Large intestine (tissue), 3 donors: ENCODE measurements around the gene ZCCHC14. TPM values are rescaled to one million over a fixed set of nuclear protein-coding genes. Genes with fewer than 3 reads are reported as not detected.

Source experiments
- DNase-seq, 2 donors: peaks; one replicate each; pipeline versions ENCODE4 v3.0.0 to v3.0.0-alpha.2; 2013
- H3K27ac ChIP-seq: one replicate; pipeline ENCODE4 v1.5.1; 2013; ENCODE audit warnings: low read length
- H3K27me3 ChIP-seq: 2 replicates; pipeline ENCODE4 v1.6.1; 2013; ENCODE audit warnings: low read length; ENCODE audit not compliant: control insufficient read depth, insufficient read depth
- H3K36me3 ChIP-seq: 2 replicates; pipeline ENCODE4 v1.6.1; 2013; ENCODE audit warnings: low read length; ENCODE audit not compliant: control insufficient read depth, insufficient read depth
- H3K4me1 ChIP-seq: one replicate; pipeline ENCODE4 v1.6.1; 2013; ENCODE audit warnings: low read length; ENCODE audit not compliant: control insufficient read depth, insufficient read depth
- H3K4me3 ChIP-seq: one replicate; pipeline ENCODE4 v1.5.1; 2013; ENCODE audit warnings: low read length
- H3K9me3 ChIP-seq: one replicate; pipeline ENCODE4 v1.6.1; 2013; ENCODE audit warnings: mild to moderate bottlenecking, low read depth, low read length, moderate library complexity; ENCODE audit not compliant: control insufficient read depth
- WGBS: methylation state at CpG from one replicate; pipeline ENCODE4 v1.1.5; 2013; ENCODE audit warnings: low lambda C conversion rate; ENCODE audit not compliant: insufficient coverage; 5-methylcytosine and 5-hydroxymethylcytosine counted together
- polyA plus RNA-seq: library from polyadenylated mRNA; unstranded; fragments of 120-200 nt; gene quantifications from one replicate; pipeline ENCODE4 v1.2.1, GENCODE V29; 2013

ZCCHC14 gene
- polyA plus RNA-seq, 1 donor: 40.9 TPM

DNA sequence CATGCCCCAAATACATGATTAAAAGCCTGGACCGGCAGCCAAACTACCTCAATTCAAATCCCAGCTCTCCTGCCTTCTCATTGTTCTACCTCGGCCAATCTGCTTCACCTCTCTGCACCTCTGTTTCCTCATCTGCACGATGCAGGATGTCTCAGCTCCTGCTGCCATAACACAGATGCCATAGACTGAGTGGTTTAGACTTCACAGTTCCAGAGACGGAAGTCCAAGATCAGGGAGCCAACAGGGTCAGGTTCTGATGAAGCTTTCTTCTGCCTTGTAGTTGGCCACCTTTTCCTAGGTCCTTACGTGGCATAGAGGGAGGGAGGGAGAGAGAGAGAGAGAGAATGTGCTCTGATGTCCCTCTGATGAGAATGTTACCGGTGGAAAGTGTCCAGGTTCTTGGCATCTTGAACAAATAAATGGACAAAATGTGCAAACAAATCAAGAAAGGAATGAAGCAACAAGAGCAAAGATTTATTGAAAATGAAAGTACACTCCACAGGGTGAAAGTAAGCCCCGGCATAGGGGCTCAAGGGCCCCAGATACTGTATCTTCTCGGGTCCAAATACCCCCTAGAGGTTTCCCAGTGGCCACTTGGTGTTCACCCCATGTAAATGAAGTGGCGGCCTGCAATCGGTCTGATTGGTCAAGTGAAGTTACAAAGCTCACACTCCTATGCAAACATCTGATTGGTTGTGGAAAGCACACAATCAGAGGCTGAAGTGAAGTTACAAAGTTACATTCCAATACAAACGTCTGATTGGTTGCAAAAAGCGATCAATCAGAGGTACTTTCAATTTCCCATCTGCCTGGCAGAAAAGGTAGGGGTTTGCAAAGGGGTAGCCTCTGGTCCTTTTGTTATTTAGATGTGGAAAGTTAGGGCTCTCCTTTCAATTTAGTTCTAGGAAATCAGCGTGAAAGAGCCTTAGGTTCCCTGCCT, 43.3 kb upstream of the ZCCHC14 start:
- no peak for DNase-seq
- H3K9me3 ChIP-seq: peaks cover 5% of the 10 kb centered on the region
- H3K4me3 ChIP-seq: no peak overlapping the region
- WGBS: 67% methylated on average over 2 of the region's 13 CpGs
- H3K36me3 ChIP-seq: no peaks in the 10 kb centered on the region
- H3K27me3 ChIP-seq: no peaks in the 10 kb centered on the region
- no peak overlapping the region for H3K27ac ChIP-seq
- no peaks in the 10 kb centered on the region for H3K4me1 ChIP-seq

DNA sequence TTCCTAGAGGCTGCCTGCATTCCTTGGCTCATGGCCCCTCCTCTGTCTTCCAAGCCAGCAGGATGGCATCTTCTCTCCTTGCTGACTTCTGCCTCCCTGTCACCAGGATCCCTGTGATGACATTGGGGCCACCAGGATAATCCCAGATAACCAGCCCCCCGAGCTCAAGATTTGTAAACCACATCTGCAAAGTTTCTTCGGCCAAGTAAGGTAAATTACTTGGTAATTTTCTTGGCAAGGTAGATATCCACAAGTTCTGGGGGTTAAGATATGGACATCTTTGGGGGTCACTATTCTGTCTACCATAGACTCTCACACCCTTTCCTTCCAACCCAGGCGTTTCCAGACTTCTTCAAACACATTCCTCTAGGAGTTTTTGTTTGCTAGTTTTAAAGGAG, 42.6 kb upstream of the ZCCHC14 start:
- H3K4me3 ChIP-seq: no peak overlapping the region
- no peak overlapping the region for H3K27ac ChIP-seq
- H3K36me3 ChIP-seq: no peaks in the 10 kb centered on the region
- H3K27me3 ChIP-seq: no peaks in the 10 kb centered on the region
- peaks cover 5% of the 10 kb centered on the region for H3K9me3 ChIP-seq
- no peak for DNase-seq
- no CpG with 5 or more reads among the region's 3 CpGs for WGBS
- H3K4me1 ChIP-seq: no peaks in the 10 kb centered on the region

DNA sequence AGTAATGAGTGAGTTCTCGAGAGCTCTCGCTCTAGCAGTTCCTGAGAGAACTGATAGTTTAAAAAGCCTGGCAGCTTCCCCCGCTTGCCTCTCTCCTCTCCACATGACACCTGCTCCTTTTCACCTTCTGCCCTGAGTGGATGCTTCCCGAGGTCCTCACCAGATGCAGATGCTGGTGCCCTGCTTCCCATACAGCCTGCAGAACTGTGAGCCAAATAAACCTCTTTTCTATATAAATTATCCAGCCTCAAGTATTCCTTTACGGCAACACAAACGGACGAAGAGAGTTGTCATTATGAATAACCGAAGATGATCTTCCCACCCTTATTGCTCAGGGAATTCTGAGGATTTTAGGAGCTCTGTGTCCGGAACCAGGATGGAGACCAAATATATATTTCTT, 41.9 kb upstream of the ZCCHC14 start:
- Histone ChIP-seq H3K27ac (no peak overlapping the region), H3K9me3 (peaks cover 5% of the 10 kb centered on the region), H3K27me3 (no peaks in the 10 kb centered on the region), H3K4me1 (no peaks in the 10 kb centered on the region), H3K36me3 (no peaks in the 10 kb centered on the region), H3K4me3 (no peak overlapping the region)
- DNase-seq: no peak
- 100% methylated on average over 1 of the region's 9 CpGs for WGBS

DNA sequence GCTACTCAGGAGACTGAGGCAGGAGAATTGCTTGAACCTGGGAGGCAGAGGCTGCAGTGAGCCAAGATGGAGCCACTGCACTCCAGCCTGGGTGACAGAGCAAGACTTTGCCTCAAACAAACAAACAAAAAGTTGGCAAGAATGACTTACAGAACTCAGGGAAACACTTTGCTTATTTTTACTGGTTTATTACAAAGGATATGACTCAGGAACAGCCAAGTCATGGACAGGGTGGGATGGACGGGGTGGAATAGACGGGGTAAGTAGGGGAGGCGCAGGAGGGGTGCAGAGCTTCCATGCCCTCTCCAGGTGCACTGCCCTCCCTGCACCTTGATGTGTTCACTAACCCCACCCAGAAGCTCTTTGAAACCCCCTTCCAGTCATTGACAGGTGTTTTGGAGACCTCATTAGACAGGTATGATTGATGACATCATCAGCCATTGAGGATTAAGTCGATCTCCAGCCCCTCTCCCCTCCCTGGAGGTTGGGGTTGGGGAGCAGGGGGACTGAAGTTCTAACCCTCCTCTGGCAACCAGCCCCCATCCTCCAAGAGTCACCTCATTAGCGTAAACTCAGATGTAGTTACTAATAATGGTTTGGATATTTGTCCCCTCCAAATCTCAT, 41.3 kb upstream of the ZCCHC14 start:
- Histone ChIP-seq H3K27me3 (no peaks in the 10 kb centered on the region), H3K9me3 (peaks cover 5% of the 10 kb centered on the region), H3K36me3 (no peaks in the 10 kb centered on the region), H3K27ac (no peak overlapping the region), H3K4me1 (peaks cover 3% of the 10 kb centered on the region), H3K4me3 (no peak overlapping the region)
- WGBS: no CpG with 5 or more reads among the region's 5 CpGs
- no peak for DNase-seq

DNA sequence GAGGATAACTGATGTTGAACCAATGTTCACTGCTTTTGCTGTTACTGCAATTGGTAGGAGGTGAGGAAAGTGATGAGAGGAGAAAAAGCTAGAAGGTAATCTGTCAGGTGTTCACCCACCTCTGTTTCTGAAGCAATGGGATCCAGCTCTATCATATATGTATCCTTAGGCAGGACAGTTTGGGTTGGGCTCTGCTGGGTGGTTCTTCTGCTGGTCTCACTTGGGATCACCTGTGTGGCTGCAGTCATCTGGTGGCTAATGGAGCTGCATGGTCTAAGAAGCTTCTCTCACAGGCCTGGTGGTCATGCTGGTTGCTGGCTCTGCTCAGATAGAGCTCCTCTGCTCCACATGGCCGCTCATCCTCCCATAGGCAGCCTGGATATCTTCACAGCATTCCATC, 40.2 kb upstream of the ZCCHC14 start:
- no peak overlapping the region for H3K4me3 ChIP-seq
- H3K4me1 ChIP-seq: peaks cover 12% of the 10 kb centered on the region
- no CpG with 5 or more reads among the region's 1 CpG for WGBS
- no peaks in the 10 kb centered on the region for H3K27me3 ChIP-seq
- peaks cover 5% of the 10 kb centered on the region for H3K9me3 ChIP-seq
- DNase-seq: no peak
- no peaks in the 10 kb centered on the region for H3K36me3 ChIP-seq
- H3K27ac ChIP-seq: no peak overlapping the region

DNA sequence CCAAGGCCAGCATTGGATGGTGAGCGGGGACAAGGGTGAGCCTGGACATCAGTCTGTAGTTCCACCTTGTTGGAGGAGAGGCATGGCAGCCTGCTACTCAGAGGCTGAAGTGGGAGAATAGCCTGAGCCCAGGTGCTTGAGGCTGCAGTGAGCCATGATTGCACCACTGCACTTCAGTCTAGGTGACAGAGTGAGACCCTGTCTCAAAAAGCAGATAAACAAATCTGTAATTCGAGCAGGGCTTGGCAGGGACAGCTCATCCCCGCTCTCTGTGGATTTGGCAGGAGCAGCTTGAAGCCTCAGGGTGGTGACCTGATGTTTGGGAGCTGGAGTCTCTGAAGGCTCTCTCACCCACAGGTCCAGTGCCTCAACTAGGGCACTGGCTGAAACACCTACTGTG, 38.6 kb upstream of the ZCCHC14 start:
- Histone ChIP-seq H3K27ac (no peak overlapping the region), H3K9me3 (peaks cover 5% of the 10 kb centered on the region), H3K27me3 (no peaks in the 10 kb centered on the region), H3K4me3 (no peak overlapping the region), H3K36me3 (no peaks in the 10 kb centered on the region), H3K4me1 (peaks cover 12% of the 10 kb centered on the region)
- no CpG with 5 or more reads among the region's 3 CpGs for WGBS
- no peak for DNase-seq

DNA sequence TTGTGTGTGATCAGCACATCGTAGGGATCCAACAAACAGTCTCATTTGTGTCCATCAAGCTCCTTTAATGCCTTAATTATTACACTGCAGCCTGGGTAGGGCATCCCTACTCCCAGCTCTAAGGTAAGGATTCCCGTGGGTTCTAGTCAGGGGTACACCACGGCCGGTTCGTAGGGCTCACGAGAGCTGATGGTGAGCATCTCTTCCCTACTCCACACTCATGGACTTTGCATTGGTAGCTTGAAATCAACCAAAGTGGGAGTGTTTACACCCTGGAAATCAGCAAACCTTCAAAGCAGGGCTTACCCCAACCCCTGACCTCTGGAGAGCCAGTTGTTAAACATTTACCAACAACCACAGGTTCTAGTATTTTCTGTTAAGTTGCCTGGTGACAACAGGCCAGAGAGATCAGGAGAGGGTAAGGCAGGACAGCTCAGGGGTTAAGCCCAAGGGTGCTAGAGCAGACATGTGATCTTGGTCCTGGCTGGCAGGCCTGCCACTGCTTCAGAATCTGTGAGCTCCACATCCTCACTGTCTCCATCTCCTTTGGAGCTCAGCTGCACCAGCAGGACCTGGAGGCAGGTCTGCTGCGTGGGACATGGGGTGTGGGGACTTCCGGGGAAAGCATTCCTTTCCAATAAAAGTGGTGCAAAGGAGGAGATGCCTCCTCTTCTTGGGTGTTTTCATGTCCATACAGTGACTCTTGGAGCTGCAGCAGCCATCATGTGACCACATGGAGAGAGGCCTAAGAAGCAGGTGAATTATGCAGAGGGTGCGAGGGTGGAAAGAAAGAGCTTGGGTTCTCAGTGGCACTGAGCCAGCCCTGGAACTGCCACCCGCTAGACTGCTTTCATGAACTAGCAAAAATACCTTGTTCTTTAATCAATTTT, 36.1 kb upstream of the ZCCHC14 start:
- H3K36me3 ChIP-seq: no peaks in the 10 kb centered on the region
- peaks cover 12% of the 10 kb centered on the region for H3K4me1 ChIP-seq
- H3K9me3 ChIP-seq: peaks cover 5% of the 10 kb centered on the region
- no peaks in the 10 kb centered on the region for H3K27me3 ChIP-seq
- H3K27ac ChIP-seq: peak overlapping the region; percentile 51
- peak; percentile 24 to 26 for DNase-seq
- no peak overlapping the region for H3K4me3 ChIP-seq
- WGBS: no CpG with 5 or more reads among the region's 10 CpGs

DNA sequence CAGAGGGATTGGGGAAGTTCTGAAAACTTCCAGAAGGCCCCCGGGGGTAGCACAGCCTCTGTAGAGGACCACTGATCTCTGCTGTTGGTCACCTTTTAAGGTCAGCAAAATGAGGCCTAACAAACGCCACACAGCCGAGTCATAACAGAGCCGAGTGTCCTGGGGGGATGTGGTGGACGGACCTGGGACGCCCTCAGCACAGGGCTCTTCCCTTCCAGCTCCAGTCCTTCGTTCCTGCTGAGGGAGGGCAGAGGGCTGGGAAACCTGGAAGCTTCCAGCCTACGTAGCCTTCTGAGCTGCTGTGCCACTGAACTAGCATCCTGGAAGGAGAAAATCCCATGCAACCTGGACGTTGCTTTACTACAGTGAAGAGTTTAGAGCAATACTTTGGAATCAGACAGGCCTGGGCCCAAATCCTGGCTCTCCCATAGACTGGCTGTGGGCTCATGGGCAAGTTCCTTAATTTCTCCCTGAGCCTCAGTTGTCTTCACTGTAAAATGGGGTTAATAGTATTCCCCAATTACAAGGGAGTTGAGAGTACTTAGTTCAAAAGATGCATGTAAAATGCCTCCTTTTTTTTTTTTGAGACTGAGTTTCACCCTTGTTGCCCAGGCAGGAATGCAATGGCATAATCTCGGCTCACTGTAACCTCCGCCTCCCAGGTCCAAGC, 34.4 kb upstream of the ZCCHC14 start:
- H3K27ac ChIP-seq: no peak overlapping the region
- H3K27me3 ChIP-seq: no peaks in the 10 kb centered on the region
- H3K4me1 ChIP-seq: peaks cover 12% of the 10 kb centered on the region
- WGBS: no CpG with 5 or more reads among the region's 11 CpGs
- no peaks in the 10 kb centered on the region for H3K36me3 ChIP-seq
- H3K4me3 ChIP-seq: no peak overlapping the region
- DNase-seq: no peak
- no peaks in the 10 kb centered on the region for H3K9me3 ChIP-seq

DNA sequence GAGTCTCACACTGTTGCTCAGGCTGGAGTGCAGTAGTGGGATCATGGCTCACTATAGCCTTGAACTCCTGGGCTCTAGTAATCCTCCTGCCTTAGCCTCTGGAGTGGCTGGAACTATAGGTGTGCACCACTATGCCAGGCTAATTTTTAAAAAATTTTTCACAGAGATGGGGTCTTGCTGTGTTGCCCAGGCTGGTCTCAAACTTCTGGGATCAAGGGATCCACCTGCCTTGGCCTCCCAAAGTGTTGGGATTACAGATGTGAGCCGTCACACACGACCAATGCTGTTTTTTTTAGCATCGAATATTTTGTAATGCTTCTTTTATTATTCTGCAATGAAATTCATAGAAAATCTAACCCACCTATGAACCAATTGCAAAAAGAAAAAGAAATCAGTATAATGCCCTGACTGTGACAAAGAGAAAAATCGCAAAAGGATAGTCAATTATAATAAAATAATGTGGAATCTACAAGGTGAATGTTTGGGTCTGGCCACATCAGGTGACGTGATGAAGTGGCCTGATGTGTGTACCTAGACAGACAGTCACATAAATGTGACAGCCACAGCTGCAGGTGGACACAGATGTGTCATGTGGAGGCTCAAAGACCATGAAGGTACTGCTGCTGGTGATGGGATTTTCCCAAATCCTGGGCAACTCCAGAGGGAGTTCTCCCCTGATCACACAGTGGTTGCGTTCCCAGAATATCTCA, 33.6 kb upstream of the ZCCHC14 start:
- no peaks in the 10 kb centered on the region for H3K9me3 ChIP-seq
- WGBS: 100% methylated on average over 1 of the region's 6 CpGs
- H3K27me3 ChIP-seq: no peaks in the 10 kb centered on the region
- H3K4me3 ChIP-seq: no peak overlapping the region
- H3K27ac ChIP-seq: no peak overlapping the region
- H3K36me3 ChIP-seq: no peaks in the 10 kb centered on the region
- H3K4me1 ChIP-seq: peaks cover 12% of the 10 kb centered on the region
- no peak for DNase-seq
